ENCODE results near the gene CPLX1.

Gene CPLX1

GRCh38 chr4:768076-768475, 57.9 kb downstream of the CPLX1 start:
- TF ChIP-seq, protein P1, sequence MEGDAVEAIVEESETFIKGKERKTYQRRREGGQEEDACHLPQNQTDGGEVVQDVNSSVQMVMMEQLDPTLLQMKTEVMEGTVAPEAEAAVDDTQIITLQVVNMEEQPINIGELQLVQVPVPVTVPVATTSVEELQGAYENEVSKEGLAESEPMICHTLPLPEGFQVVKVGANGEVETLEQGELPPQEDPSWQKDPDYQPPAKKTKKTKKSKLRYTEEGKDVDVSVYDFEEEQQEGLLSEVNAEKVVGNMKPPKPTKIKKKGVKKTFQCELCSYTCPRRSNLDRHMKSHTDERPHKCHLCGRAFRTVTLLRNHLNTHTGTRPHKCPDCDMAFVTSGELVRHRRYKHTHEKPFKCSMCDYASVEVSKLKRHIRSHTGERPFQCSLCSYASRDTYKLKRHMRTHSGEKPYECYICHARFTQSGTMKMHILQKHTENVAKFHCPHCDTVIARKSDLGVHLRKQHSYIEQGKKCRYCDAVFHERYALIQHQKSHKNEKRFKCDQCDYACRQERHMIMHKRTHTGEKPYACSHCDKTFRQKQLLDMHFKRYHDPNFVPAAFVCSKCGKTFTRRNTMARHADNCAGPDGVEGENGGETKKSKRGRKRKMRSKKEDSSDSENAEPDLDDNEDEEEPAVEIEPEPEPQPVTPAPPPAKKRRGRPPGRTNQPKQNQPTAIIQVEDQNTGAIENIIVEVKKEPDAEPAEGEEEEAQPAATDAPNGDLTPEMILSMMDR (IDR thresholded peaks at IDR 0.05; ENCODE audit: borderline replicate concordance, control extremely low read depth, extremely low read depth, insufficient read depth, missing control alignments): no peak
- no peak for DNase-seq (ENCODE audit: low spot score)
- in situ Hi-C loops (cut with MboI; ENCODE audit: low sequenced_read_pairs, unreplicated experiment): no loop called here

DNA sequence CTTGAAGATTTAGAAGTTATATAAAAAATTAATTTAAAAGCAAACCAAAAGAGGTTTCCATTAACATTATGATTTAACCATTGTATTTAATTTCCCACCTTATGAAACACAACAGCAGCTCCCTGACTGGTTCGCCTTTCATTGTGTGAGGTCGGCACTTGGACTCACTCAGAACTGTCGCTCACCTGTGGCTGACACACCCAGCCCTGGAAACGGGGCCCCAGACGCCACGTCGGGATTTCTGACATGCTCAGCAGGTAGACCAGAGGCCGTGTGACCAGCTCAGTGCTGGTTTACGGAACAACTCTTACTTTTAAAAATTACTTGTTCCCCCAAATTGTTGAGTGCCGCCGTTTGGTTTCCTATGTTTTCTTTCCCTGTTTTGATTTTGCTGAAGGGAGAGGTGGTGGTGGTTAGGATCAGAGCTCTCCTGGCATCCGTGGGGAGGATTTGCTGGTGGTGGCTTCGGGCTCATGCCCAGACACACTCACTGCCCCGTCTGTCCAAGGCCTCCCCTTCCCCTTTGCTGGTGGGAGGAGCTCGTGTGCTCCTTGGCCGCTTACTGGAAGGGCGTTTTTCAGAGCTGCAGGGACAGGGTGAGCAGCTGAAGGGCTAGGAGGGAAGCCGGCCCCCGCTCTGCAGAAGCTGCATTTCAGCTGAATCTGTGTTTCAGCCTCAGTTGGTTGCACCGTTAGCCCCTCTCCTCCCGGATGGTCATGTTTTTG, 59.2 kb downstream of the CPLX1 start:
- in situ Hi-C loops (cut with MboI; ENCODE audit: low sequenced_read_pairs, unreplicated experiment): no loop called here
- TF ChIP-seq, protein P1 (IDR thresholded peaks at IDR 0.05; ENCODE audit: borderline replicate concordance, control extremely low read depth, extremely low read depth, insufficient read depth, missing control alignments): no peak
- DNase-seq (ENCODE audit: low spot score): no peak

- in situ Hi-C loops (cut with MboI; ENCODE audit: low sequenced_read_pairs, unreplicated experiment): no loop called here
- TF ChIP-seq, protein P1 (IDR thresholded peaks at IDR 0.05; ENCODE audit: borderline replicate concordance, control extremely low read depth, extremely low read depth, insufficient read depth, missing control alignments): no peak
- DNase-seq (ENCODE audit: low spot score): no peak
Measured at GRCh38 chr4:766152-766515, 59.8 kb downstream of the CPLX1 start.

- TF ChIP-seq, protein P1 (IDR thresholded peaks at IDR 0.05; ENCODE audit: borderline replicate concordance, control extremely low read depth, extremely low read depth, insufficient read depth, missing control alignments): no peak
- in situ Hi-C loops (cut with MboI; ENCODE audit: low sequenced_read_pairs, unreplicated experiment): no loop called here
- no peak for DNase-seq (ENCODE audit: low spot score)
Measured at GRCh38 chr4:764405-765169, 61.3 kb downstream of the CPLX1 start.

DNA sequence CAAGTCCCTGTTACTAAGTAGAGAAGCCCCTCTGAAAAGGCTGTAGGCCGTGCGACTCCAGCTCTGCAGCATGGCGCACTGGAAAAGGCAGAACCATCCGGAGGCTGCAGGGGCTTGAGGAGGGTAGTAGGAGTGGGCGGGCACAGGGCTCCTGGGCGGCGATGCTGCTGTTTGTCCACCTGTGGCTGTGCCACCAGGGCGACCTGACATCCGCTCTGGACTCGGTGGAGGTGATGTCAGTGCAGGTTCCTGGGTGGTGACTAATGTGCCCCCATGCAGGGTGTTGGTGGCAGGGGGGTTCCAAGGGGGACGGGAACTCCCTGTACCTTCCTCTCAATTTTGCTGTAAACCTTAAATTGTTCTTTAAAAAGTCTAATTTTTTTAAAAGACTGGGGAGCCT, 62.0 kb downstream of the CPLX1 start:
- TF ChIP-seq, protein P1 (IDR thresholded peaks at IDR 0.05; ENCODE audit: borderline replicate concordance, control extremely low read depth, extremely low read depth, insufficient read depth, missing control alignments): no peak
- DNase-seq (ENCODE audit: low spot score): no peak
- in situ Hi-C loops (cut with MboI; ENCODE audit: low sequenced_read_pairs, unreplicated experiment): no loop called here

DNA sequence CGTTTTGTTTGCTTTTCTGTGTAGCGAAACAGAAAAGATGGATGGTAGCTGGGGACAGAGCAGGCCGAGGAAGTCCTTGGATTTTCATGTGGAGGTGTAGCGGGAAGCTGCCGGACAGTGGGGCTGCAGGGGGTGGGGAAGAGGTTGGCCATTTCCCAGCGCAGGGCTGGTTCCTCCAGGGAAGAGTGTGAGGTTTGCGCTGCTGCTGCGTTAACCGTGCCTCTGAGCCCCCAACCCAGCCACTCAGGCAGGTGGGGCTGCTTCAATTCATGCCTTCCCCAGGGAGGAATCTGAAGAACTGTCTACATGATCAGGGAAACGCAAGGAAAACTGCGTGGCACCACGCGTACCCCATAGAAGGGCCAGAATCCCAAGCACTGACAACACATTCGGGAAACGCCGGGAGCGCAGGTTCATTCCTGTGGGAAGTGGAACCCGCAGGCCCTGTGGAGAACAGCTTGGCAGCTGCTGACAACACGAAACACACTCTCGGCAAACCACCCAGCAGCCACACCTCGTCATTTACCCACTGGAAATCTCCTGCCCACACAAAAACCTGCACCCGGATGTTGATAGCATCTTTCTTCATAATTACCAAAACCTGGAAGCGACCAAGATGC, 62.6 kb downstream of the CPLX1 start:
- in situ Hi-C loops (cut with MboI; ENCODE audit: low sequenced_read_pairs, unreplicated experiment): no loop called here
- DNase-seq (ENCODE audit: low spot score): no peak
- TF ChIP-seq, protein P1 (IDR thresholded peaks at IDR 0.05; ENCODE audit: borderline replicate concordance, control extremely low read depth, extremely low read depth, insufficient read depth, missing control alignments): no peak

Measured in GM13976 (cell line).